Cardiac muscle cell (in vitro differentiated cells and primary cell): ENCODE data around the gene ERLEC1. TPM values are rescaled to one million over a fixed set of nuclear protein-coding genes. Genes with fewer than 3 reads are reported as not detected.
"Not testable (repeated sequence)": the region's sequence is repeated elsewhere in the genome, so short reads cannot be mapped to it uniquely, and the experiment has no call there.

Experiments used
- DNase-seq, 2 donors: peaks; one replicate each; pipeline versions ENCODE4 v3.0.0 to v3.0.0-alpha.2; 2010 to 2017; ENCODE audit warnings: low read depth in 1 of 2, low spot score in 1 of 2
- H3K27ac ChIP-seq: fragments of 200-600 bp; sonication (generic); 2 replicates; pipeline ENCODE4 v1.5.1; 2016
- H3K27me3 ChIP-seq: fragments of 200-600 bp; sonication (generic); 2 replicates; pipeline ENCODE4 v1.6.0; 2016; ENCODE audit warnings: control low read depth
- H3K36me3 ChIP-seq: fragments of 200-600 bp; sonication (generic); 2 replicates; pipeline ENCODE4 v1.5.1; 2016; ENCODE audit warnings: control low read depth
- H3K4me1 ChIP-seq: fragments of 200-600 bp; sonication (generic); 2 replicates; pipeline ENCODE4 v1.8.1; 2017; ENCODE audit warnings: low read depth, mild to moderate bottlenecking, mixed run types
- H3K4me3 ChIP-seq: fragments of 200-600 bp; sonication (generic); 2 replicates; pipeline ENCODE4 v1.5.1; 2016; ENCODE audit warnings: mild to moderate bottlenecking
- H3K9me3 ChIP-seq: fragments of 200-600 bp; sonication (generic); 2 replicates; pipeline ENCODE4 v1.5.1; 2017; ENCODE audit warnings: low read depth, mild to moderate bottlenecking, control low read depth
- CTCF ChIP-seq: IDR thresholded peaks from 2 replicates; pipeline ENCODE4 v1.5.1; 2012; ENCODE audit warnings: low read depth, mild to moderate bottlenecking, low read length
- polyA plus RNA-seq: library from polyadenylated mRNA; unstranded; fragments of >200 nt; fragmentation: Nextera tagmentation; extraction: Ambion mirVana; gene quantifications from 2 replicates; pipeline ENCODE4 v1.2.1, GENCODE V29; 2016
- total RNA-seq: library from RNA; depleted of rRNA; stranded (reverse); fragments of >200 nt; gene quantifications from 2 replicates; pipeline ENCODE4 v1.2.3, GENCODE V29; 2016

ERLEC1 gene
- total and polyA plus RNA-seq, 2 experiments from 2014 or later: 50.1 to 50.8 TPM

GRCh38 chr2:53756644-53757043, 30.2 kb upstream of the ERLEC1 start:
- DNase-seq: no peak
- Histone ChIP-seq H3K4me3 (no peak overlapping the region), H3K9me3 (no peaks in the 10 kb centered on the region), H3K4me1 (no peaks in the 10 kb centered on the region), H3K27me3 (no peaks in the 10 kb centered on the region), H3K27ac (no peak overlapping the region), H3K36me3 (no peaks in the 10 kb centered on the region)
- TF ChIP-seq CTCF: no peak

- not testable (repeated sequence) for H3K36me3 ChIP-seq, H3K9me3 ChIP-seq, H3K4me1 ChIP-seq, H3K27me3 ChIP-seq, H3K27ac ChIP-seq, H3K4me3 ChIP-seq, DNase-seq
Observed at GRCh38 chr2:53757206-53757605, 29.6 kb upstream of the ERLEC1 start.

GRCh38 chr2:53765767-53766166, 21.1 kb upstream of the ERLEC1 start:
- no peaks in the 10 kb centered on the region for H3K4me1 ChIP-seq
- no peaks in the 10 kb centered on the region for H3K27me3 ChIP-seq
- H3K36me3 ChIP-seq: peaks cover 12% of the 10 kb centered on the region
- DNase-seq: no peak
- no peaks in the 10 kb centered on the region for H3K9me3 ChIP-seq
- no peak overlapping the region for H3K4me3 ChIP-seq
- TF ChIP-seq CTCF: no peak
- H3K27ac ChIP-seq: no peak overlapping the region

GRCh38 chr2:53767405-53768241, 19.2 kb upstream of the ERLEC1 start, which contains the start of gene CHAC2:
TSS of gene CHAC2 (plus strand) at chr2:53767804. CDS start at chr2:53767887, 83 bp downstream.
- peak within 1 kb of the TSS; percentile 71 for H3K4me3 ChIP-seq
- peak; percentile 83 to 92 for DNase-seq
- peaks cover 9% of the 10 kb centered on the region for H3K36me3 ChIP-seq
- no peaks in the 10 kb centered on the region for H3K27me3 ChIP-seq
- H3K9me3 ChIP-seq: no peaks in the 10 kb centered on the region
- peak; percentile 39 for TF ChIP-seq CTCF
- H3K4me1 ChIP-seq: no peaks in the 10 kb centered on the region
- H3K27ac ChIP-seq: peak within 1 kb of the TSS; percentile 76

GRCh38 chr2:53768242-53768542, 18.7 kb upstream of the ERLEC1 start:
- no peak for TF ChIP-seq CTCF
- no peaks in the 10 kb centered on the region for H3K27me3 ChIP-seq
- peak in 1 of 2 donors; percentile 60 for DNase-seq
- no peaks in the 10 kb centered on the region for H3K9me3 ChIP-seq
- H3K4me1 ChIP-seq: no peaks in the 10 kb centered on the region
- H3K4me3 ChIP-seq: peak overlapping the region; percentile 71
- peaks cover 4% of the 10 kb centered on the region for H3K36me3 ChIP-seq
- H3K27ac ChIP-seq: peak overlapping the region; percentile 76

- no peaks in the 10 kb centered on the region for H3K4me1 ChIP-seq
- H3K9me3 ChIP-seq: no peaks in the 10 kb centered on the region
- no peak for DNase-seq
- no peaks in the 10 kb centered on the region for H3K27me3 ChIP-seq
- H3K27ac ChIP-seq: no peak overlapping the region
- H3K36me3 ChIP-seq: peaks cover under 1% of the 10 kb centered on the region
- TF ChIP-seq CTCF: no peak
- H3K4me3 ChIP-seq: no peak overlapping the region
Observed at GRCh38 chr2:53769318-53769945, 17.4 kb upstream of the ERLEC1 start.
